Measurements from ENCODE around the gene SLC22A5. TPM values are rescaled to one million over a fixed set of nuclear protein-coding genes. Genes with fewer than 3 reads are reported as not detected.

Gene SLC22A5
- total and polyA plus RNA-seq, 9 of the 15 experiments (the other 6 are each of a cell fraction or from before 2014, with no cell fraction given) = 3.0 to 16.6 (median 8.3) TPM

DNA sequence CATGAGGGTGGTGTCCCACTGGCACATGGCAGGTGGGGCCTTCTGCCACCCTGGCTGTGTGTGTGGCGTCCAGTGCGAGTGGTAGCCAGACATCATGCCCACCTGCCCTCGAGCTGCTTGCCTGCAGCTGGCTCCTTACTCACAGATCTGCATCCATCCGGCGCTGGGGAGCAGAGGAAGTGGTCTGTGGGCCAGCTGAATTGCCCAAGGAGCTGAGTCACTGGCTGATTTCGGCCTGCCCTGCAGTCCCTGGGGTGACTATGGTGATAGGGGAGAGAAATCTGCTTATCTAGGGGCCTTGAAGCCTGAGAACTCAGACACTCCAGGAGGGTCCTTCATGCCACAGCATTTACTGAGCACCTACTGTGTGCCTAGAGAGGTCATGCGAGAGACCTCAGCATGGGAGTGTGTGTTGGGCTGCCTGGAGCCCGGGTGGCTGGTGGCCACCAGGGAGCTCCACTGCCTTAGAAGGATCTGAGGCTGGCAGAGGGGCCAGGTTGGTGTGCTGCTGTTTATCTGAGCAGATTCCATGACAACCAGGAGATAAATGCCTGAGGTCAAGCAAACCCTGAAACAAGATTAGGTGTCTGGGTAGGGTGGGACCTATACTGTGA lies 57.1 kb downstream of the SLC22A5 start (continued):
- TF ChIP-seq ZNF395 (CRISPR knock-in tag; IDR thresholded peaks at IDR 0.05) = 0 out of 2 replicates have a peak, but pooled peaks have one; percentile 68
- TF ChIP-seq, protein P1, sequence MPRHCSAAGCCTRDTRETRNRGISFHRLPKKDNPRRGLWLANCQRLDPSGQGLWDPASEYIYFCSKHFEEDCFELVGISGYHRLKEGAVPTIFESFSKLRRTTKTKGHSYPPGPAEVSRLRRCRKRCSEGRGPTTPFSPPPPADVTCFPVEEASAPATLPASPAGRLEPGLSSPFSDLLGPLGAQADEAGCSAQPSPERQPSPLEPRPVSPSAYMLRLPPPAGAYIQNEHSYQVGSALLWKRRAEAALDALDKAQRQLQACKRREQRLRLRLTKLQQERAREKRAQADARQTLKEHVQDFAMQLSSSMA (CRISPR knock-in tag; IDR thresholded peaks at IDR 0.05) = no peak
- TF ChIP-seq GTF2A2 (tag; IDR thresholded peaks at IDR 0.05) = no peak
- TF ChIP-seq ZC3H11A (IDR thresholded peaks at IDR 0.05; ENCODE audit: low read depth, low read length) = peak; percentile 40; the same call in 1 of the 2 replicates
- TF ChIP-seq NFYB (IDR thresholded peaks at IDR 0.05; ENCODE audit: extremely low read depth, insufficient read length) = no peak
- no peak for TF ChIP-seq ZNF274 (IDR thresholded peaks at IDR 0.05; ENCODE audit: borderline replicate concordance, low read depth, low read length)
- TF ChIP-seq SMAD4 (CRISPR knock-in tag; conservative IDR thresholded peaks at IDR 0.05) = peak; percentile 97
- TF ChIP-seq, protein P2, sequence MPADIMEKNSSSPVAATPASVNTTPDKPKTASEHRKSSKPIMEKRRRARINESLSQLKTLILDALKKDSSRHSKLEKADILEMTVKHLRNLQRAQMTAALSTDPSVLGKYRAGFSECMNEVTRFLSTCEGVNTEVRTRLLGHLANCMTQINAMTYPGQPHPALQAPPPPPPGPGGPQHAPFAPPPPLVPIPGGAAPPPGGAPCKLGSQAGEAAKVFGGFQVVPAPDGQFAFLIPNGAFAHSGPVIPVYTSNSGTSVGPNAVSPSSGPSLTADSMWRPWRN (IDR thresholded peaks at IDR 0.05; ENCODE audit: low read depth) = peak; percentile 13; the same call in 1 of the 2 replicates
- no peak for TF ChIP-seq ARID3B (CRISPR knock-in tag; IDR thresholded peaks at IDR 0.05; ENCODE audit: borderline replicate concordance)
- TF ChIP-seq GABPB1 (CRISPR knock-in tag; IDR thresholded peaks at IDR 0.05) = peak; percentile 81
- TF ChIP-seq FOXM1 (IDR thresholded peaks at IDR 0.05; ENCODE audit: low read depth) = no peak
- TF ChIP-seq FOXM1 (CRISPR knock-in tag; IDR thresholded peaks at IDR 0.05; ENCODE audit: low read depth) = no peak
- TF ChIP-seq RHOXF2B (CRISPR knock-in tag; conservative IDR thresholded peaks at IDR 0.05) = no peak
- peak; percentile 57 for TF ChIP-seq LEF1 (IDR thresholded peaks at IDR 0.05)
- TF ChIP-seq E2F6 (IDR thresholded peaks at IDR 0.05; ENCODE audit: borderline replicate concordance in 1 of 2, extremely low read depth in 1 of 2, insufficient read depth in 1 of 2, insufficient read length in 1 of 2, low read depth in 1 of 2, low read length in 1 of 2, poor library complexity in 1 of 2, severe bottlenecking in 1 of 2) = peak; percentile 70 to 79
- no peak for TF ChIP-seq U2AF2 (optimal IDR thresholded peaks at IDR 0.05; ENCODE audit: low read depth, low read length)
- TF ChIP-seq, protein P3, sequence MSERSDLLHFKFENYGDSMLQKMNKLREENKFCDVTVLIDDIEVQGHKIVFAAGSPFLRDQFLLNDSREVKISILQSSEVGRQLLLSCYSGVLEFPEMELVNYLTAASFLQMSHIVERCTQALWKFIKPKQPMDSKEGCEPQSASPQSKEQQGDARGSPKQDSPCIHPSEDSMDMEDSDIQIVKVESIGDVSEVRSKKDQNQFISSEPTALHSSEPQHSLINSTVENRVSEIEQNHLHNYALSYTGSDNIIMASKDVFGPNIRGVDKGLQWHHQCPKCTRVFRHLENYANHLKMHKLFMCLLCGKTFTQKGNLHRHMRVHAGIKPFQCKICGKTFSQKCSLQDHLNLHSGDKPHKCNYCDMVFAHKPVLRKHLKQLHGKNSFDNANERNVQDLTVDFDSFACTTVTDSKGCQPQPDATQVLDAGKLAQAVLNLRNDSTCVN (CRISPR knock-in tag; IDR thresholded peaks at IDR 0.05) = no peak
- TF ChIP-seq CBFB (CRISPR knock-in tag; IDR thresholded peaks at IDR 0.05) = no peak; the same call in 1 of the 2 replicates
- no peak for TF ChIP-seq SMARCB1 (IDR thresholded peaks at IDR 0.05; ENCODE audit: insufficient read length, low read depth)
